Activated CD8-positive, alpha-beta memory T cell treated with anti-CD3 and anti-CD28 coated beads, Interleukin-2, amount 10 ng/mL, durations not matched to agents 7 days and 5 days (primary cell): ENCODE data around the gene AKR1B15. TPM values are rescaled to one million over a fixed set of nuclear protein-coding genes. Genes with fewer than 3 reads are reported as not detected.
"Not testable (repeated sequence)": the region's sequence is repeated elsewhere in the genome, so short reads cannot be mapped to it uniquely, and the experiment has no call there.

Experiments used
- ATAC-seq: fragments of 150-1000 bp; cut with Tn5 transposase; one replicate; pipeline ENCODE4 v1.10.0; 2021; ENCODE audit warnings: moderate library complexity
- CTCF ChIA-PET: fragments of 350-600 bp; sonication (Branson Sonifier 250); formaldehyde crosslinking; loops from one replicate; lab custom pipeline; 2021; ENCODE audit warnings: antibody characterized with exemption; lab: Charles Lee
- DNase-seq: peaks from one replicate; pipeline ENCODE4 v3.0.0-alpha.2; 2020
- H3K27ac Mint-ChIP-seq: one replicate; pipeline ENCODE4 v1.8.0; 2021; ENCODE audit warnings: mild to moderate bottlenecking, mixed read lengths
- H3K27me3 Mint-ChIP-seq: one replicate; pipeline ENCODE4 v1.8.0; 2021; ENCODE audit warnings: mixed read lengths
- H3K36me3 Mint-ChIP-seq: one replicate; pipeline ENCODE4 v1.8.0; 2021; ENCODE audit warnings: mild to moderate bottlenecking, mixed read lengths
- H3K4me1 Mint-ChIP-seq: one replicate; pipeline ENCODE4 v1.8.0; 2021; ENCODE audit warnings: mixed read lengths
- H3K4me3 Mint-ChIP-seq: one replicate; pipeline ENCODE4 v1.8.0; 2021; ENCODE audit warnings: mild to moderate bottlenecking, moderate library complexity, mixed read lengths
- H3K9me3 Mint-ChIP-seq: one replicate; pipeline ENCODE4 v1.8.0; 2022; ENCODE audit warnings: low read depth, mixed read lengths
- total RNA-seq, 2 experiments: library from RNA; stranded (reverse); gene quantifications; one replicate each; pipeline ENCODE4 v1.2.3, GENCODE V29; 2021

The AKR1B15 gene
- total RNA-seq, 2 experiments from 2014 or later: not detected

- no peak for ATAC-seq
- Mint-ChIP-seq H3K4me1 (peaks cover 8% of the 10 kb centered on the region), H3K27me3 (peaks cover 25% of the 10 kb centered on the region), H3K4me3 (no peak overlapping the region), H3K27ac (no peak overlapping the region), H3K36me3 (no peaks in the 10 kb centered on the region), H3K9me3 (no peaks in the 10 kb centered on the region)
- CTCF ChIA-PET: interaction anchor here (1.1 to 5.4 kb wide), 5 partner anchors 57 to 91 kb away, joined by 3 to 59 read pairs (median 9); partner anchors contain the start of gene AKR1B1
- DNase-seq: no peak
These were observed 33.1 kb upstream of the AKR1B15 start for GRCh38 chr7:134515569-134516468.

DNA sequence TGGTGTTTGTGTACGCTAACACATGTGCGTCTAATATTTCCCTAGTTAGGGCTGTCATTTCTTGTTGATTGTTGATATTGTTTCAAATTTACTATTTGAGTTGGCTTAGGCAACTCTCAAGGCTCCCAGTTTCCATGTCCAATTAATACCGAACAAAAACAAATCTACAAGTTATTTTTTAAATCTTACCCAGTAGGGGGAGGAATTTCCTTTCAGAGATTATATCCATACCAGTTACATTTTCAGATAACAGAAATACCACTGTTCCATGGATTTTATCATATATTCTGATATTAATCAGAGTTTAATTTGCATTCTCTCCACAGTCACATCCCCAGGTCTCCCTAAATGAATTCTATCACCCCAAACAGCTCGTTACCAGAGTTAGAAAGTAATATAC, 28.8 kb upstream of the AKR1B15 start:
- H3K4me1 Mint-ChIP-seq: no peaks in the 10 kb centered on the region
- CTCF ChIA-PET: no interaction called here
- H3K36me3 Mint-ChIP-seq: no peaks in the 10 kb centered on the region
- peaks cover 41% of the 10 kb centered on the region for H3K27me3 Mint-ChIP-seq
- H3K27ac Mint-ChIP-seq: no peak overlapping the region
- no peak overlapping the region for H3K4me3 Mint-ChIP-seq
- H3K9me3 Mint-ChIP-seq: no peaks in the 10 kb centered on the region
- DNase-seq (no peak), ATAC-seq (no peak)

DNA sequence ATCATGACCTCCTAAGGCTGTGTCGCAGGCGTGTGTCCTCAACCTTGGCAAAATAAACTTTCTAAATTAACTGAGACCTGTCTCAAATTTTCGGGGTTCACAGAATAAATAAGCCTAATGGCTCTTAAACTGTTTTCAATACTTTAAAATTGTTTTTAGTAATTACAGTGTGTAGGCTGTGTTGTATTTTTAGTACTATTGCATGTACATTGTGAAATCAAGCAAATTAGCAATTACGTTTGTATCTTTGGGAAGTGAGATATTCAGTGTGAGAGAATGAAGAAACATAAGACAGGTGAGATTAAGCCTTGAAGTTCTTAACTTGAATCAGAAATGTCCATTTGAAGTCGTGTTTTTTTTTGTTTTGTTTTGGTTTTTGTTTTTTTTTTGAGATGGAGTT, 26.3 kb upstream of the AKR1B15 start:
- CTCF ChIA-PET: interaction anchor here (0.8 to 1.2 kb wide), 2 partner anchors 9 to 83 kb away, joined by 3 read pairs; no protein-coding TSS in a partner anchor
- H3K9me3 Mint-ChIP-seq: no peaks in the 10 kb centered on the region

DNA sequence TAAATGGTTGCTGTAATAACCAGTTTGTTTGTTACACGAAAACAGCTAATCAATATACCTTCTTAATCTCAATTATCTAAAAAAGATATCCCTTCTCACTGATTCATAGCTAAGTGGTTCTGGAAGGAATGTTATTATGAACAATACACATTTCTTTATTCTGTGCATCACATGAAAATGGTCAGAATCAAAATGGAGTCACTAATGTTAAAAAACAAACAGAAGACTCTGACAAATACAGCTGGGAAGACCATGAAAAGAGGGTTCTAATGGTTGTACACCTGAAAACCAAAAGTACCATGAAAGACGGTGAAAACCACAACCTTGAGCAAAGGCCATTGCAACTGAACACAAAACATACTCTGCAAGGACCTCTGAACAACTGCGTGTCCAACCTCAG, 23.5 kb upstream of the AKR1B15 start:
- not testable (repeated sequence) for H3K9me3 Mint-ChIP-seq, H3K36me3 Mint-ChIP-seq, H3K27ac Mint-ChIP-seq, H3K4me3 Mint-ChIP-seq, DNase-seq, ATAC-seq, H3K4me1 Mint-ChIP-seq
- H3K27me3 Mint-ChIP-seq: peaks cover 36% of the 10 kb centered on the region
- CTCF ChIA-PET: interaction anchor here (1.7 kb wide), 1 partner anchor 11 kb away, joined by 9 read pairs; no protein-coding TSS in a partner anchor

More for the DNA sequence above, 26.3 kb upstream of the AKR1B15 start:
- Mint-ChIP-seq H3K36me3 (no peaks in the 10 kb centered on the region), H3K27ac (no peak overlapping the region), H3K4me3 (no peak overlapping the region), H3K4me1 (no peaks in the 10 kb centered on the region), H3K27me3 (peaks cover 31% of the 10 kb centered on the region)
- DNase-seq (no peak), ATAC-seq (no peak)

- H3K36me3 Mint-ChIP-seq, H3K9me3 Mint-ChIP-seq, H3K4me1 Mint-ChIP-seq, H3K4me3 Mint-ChIP-seq, ATAC-seq, DNase-seq, CTCF ChIA-PET, H3K27ac Mint-ChIP-seq: not testable (repeated sequence)
- H3K27me3 Mint-ChIP-seq: peaks cover 41% of the 10 kb centered on the region
These were observed 22.2 kb upstream of the AKR1B15 start for GRCh38 chr7:134526552-134527248.

GRCh38 chr7:134527979-134528371, 20.9 kb upstream of the AKR1B15 start:
- no peak for DNase-seq
- Mint-ChIP-seq H3K27ac (no peak overlapping the region), H3K36me3 (no peaks in the 10 kb centered on the region), H3K4me1 (no peaks in the 10 kb centered on the region), H3K9me3 (no peaks in the 10 kb centered on the region), H3K4me3 (no peak overlapping the region), H3K27me3 (peaks cover 35% of the 10 kb centered on the region)
- CTCF ChIA-PET: no interaction called here
- ATAC-seq: no peak

DNA sequence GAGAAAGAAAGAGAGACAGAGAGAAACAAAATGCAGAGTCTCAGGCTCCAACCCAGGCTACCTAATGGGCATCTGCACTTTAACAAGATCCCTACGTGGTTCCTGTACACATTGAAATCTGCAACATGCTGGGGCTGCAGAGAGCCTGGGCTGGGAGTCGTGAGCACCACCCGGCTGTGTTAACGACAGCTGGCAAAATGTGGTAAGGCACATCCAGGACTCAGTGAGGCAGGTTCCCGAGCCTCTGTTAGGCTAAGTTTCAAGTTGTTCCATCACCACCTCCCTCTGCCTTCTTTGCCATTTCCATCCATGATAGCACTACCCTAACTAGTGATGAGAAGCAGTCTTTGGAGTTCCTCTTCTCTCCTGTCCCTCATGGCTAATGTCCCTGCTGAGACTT, 20.2 kb upstream of the AKR1B15 start:
- no peaks in the 10 kb centered on the region for H3K9me3 Mint-ChIP-seq
- no peaks in the 10 kb centered on the region for H3K36me3 Mint-ChIP-seq
- ATAC-seq (no peak), DNase-seq (no peak)
- peaks cover 36% of the 10 kb centered on the region for H3K27me3 Mint-ChIP-seq
- H3K4me1 Mint-ChIP-seq: no peaks in the 10 kb centered on the region
- CTCF ChIA-PET: interaction anchor here (0.9 kb wide), 1 partner anchor 10 kb away, joined by 3 read pairs; no protein-coding TSS in a partner anchor
- H3K27ac Mint-ChIP-seq: no peak overlapping the region
- no peak overlapping the region for H3K4me3 Mint-ChIP-seq

DNA sequence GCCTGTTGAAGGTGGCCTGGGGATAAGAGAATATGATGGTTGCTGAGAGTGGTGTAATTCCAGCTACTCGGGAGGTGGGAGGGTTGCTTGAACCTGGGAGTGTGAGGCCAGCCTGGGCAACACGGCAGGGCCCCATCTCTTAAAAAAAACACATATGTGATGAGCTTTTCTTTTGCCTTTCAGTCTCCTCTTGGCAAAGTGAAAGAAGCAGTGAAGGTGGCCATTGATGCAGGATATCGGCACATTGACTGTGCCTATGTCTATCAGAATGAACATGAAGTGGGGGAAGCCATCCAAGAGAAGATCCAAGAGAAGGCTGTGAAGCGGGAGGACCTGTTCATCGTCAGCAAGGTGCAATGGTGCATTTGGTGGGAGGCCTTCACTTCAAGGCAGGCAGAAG, 18.4 kb upstream of the AKR1B15 start:
- DNase-seq (no peak), ATAC-seq (no peak)
- Mint-ChIP-seq H3K4me3 (no peak overlapping the region), H3K27me3 (peaks cover 28% of the 10 kb centered on the region), H3K27ac (no peak overlapping the region), H3K36me3 (no peaks in the 10 kb centered on the region), H3K4me1 (no peaks in the 10 kb centered on the region), H3K9me3 (no peaks in the 10 kb centered on the region)
- CTCF ChIA-PET: no interaction called here

GRCh38 chr7:134532180-134532953, 16.5 kb upstream of the AKR1B15 start:
- ATAC-seq (no peak), DNase-seq (no peak)
- H3K4me3 Mint-ChIP-seq: no peak overlapping the region
- no peaks in the 10 kb centered on the region for H3K4me1 Mint-ChIP-seq
- H3K27ac Mint-ChIP-seq: no peak overlapping the region
- no peaks in the 10 kb centered on the region for H3K9me3 Mint-ChIP-seq
- CTCF ChIA-PET: interaction anchor here (1.5 kb wide), 1 partner anchor 100 kb away, joined by 3 read pairs; no protein-coding TSS in a partner anchor
- no peaks in the 10 kb centered on the region for H3K36me3 Mint-ChIP-seq
- peaks cover 28% of the 10 kb centered on the region for H3K27me3 Mint-ChIP-seq

GRCh38 chr7:134532954-134533218, 16.0 kb upstream of the AKR1B15 start:
- no peak for ATAC-seq
- Mint-ChIP-seq H3K36me3 (no peaks in the 10 kb centered on the region), H3K4me3 (no peak overlapping the region), H3K27ac (no peak overlapping the region), H3K9me3 (no peaks in the 10 kb centered on the region), H3K4me1 (no peaks in the 10 kb centered on the region), H3K27me3 (peaks cover 28% of the 10 kb centered on the region)
- no peak for DNase-seq
- CTCF ChIA-PET: interaction anchor here (1.5 kb wide), 1 partner anchor 100 kb away, joined by 3 read pairs; no protein-coding TSS in a partner anchor

- no peak for ATAC-seq
These were observed 15.6 kb upstream of the AKR1B15 start for GRCh38 chr7:134533288-134533771.

GRCh38 chr7:134534633-134535032, 14.3 kb upstream of the AKR1B15 start:
- no peaks in the 10 kb centered on the region for H3K36me3 Mint-ChIP-seq
- peaks cover 23% of the 10 kb centered on the region for H3K27me3 Mint-ChIP-seq
- CTCF ChIA-PET: no interaction called here
- no peak overlapping the region for H3K4me3 Mint-ChIP-seq
- ATAC-seq: no peak
- DNase-seq: no peak
- no peaks in the 10 kb centered on the region for H3K4me1 Mint-ChIP-seq
- no peak overlapping the region for H3K27ac Mint-ChIP-seq
- no peaks in the 10 kb centered on the region for H3K9me3 Mint-ChIP-seq

More at GRCh38 chr7:134533288-134533771, 15.6 kb upstream of the AKR1B15 start:
- no peak overlapping the region for H3K4me3 Mint-ChIP-seq
- no peak for DNase-seq
- H3K36me3 Mint-ChIP-seq: no peaks in the 10 kb centered on the region
- CTCF ChIA-PET: interaction anchor here (0.8 to 1.5 kb wide), 2 partner anchors 69 to 101 kb away, joined by 3 read pairs; no protein-coding TSS in a partner anchor
- no peak overlapping the region for H3K27ac Mint-ChIP-seq
- H3K9me3 Mint-ChIP-seq: no peaks in the 10 kb centered on the region
- H3K4me1 Mint-ChIP-seq: no peaks in the 10 kb centered on the region
- peaks cover 25% of the 10 kb centered on the region for H3K27me3 Mint-ChIP-seq
